Measurements from ENCODE around the gene CCDC148. TPM values are rescaled to one million over a fixed set of nuclear protein-coding genes. Genes with fewer than 3 reads are reported as not detected.
"Not testable (repeated sequence)": the region's sequence is repeated elsewhere in the genome, so short reads cannot be mapped to it uniquely, and the experiment has no call there.

The CCDC148 gene
- polyA plus RNA-seq, 4 donors: 1.2 to 10.5 (median 8.8) TPM

DNA sequence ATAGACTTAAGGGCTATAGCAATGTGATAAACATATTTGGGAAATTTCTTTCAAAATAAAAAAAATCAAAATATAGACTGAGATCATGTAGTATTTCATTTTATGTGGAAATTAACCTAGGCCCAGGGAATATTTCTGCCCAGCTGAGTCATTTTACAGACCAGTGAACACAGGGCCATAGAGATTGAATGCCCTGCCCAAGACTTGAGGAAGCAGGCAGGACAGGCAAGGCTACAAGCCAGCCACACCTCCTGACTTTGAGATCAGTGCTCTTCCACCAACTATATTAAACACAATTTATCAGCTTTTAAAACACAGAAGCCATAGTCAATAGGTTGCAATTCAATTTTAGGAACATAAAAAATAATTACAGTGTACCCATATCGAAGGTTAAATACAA lies 12.9 kb downstream of the CCDC148 start:
- no peak for DNase-seq (ENCODE audit: low read depth in 4 of 4, low spot score in 3 of 4)

DNA sequence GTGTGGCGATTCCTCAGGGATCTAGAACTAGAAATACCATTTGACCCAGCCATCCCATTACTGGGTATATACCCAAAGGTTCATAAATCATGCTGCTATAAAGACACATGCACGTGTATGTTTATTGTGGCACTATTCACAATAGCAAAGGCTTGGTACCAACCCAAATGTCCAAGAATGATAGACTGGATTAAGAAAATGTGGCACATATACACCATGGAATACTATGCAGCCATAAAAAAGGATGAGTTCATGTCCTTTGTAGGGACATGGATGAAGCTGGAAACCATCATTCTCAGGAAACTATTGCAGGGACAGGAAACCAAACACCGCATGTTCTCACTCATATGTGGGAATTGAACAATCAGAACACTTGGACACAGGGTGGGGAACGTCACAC lies 17.5 kb downstream of the CCDC148 start:
- DNase-seq (ENCODE audit: low read depth in 4 of 4, low spot score in 3 of 4): not testable (repeated sequence)

DNA sequence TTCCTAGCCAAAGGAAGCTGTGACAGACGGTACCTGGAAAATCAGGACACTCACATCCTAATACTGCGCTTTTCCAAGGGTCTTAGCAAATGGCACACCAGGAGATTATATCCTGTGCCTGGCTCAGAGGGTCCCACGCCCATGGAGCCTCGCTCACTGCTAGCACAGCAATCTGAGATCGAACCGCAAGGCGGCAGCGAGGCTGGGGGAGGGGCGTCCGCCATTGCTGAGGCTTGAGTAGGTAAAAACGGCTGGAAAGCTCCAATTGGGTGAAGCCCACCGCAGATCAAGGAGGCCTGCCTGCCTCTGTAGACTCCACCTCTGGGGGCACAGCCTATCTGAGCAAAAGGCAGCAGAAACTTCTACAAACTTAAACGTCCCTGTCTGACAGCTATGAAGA lies 22.8 kb downstream of the CCDC148 start:
- not testable (repeated sequence) for DNase-seq (ENCODE audit: low read depth in 4 of 4, low spot score in 3 of 4)

DNA sequence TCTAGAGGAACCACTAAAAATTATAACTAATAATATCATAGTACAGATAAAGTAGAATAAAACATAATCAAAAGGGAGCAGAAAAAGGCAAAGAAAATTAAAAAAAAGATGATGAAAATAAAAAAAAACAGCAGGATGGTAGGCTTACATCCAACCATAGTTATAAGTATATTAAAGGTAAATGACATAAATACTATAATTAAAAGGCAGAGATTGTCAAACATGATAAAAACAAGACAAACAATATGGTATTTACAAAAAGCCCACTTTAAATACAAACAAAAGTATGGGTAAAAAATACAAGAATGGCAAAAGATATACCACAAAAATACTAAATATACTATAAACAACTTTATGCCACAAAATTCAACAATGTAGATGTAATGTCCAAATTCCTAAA lies 24.4 kb downstream of the CCDC148 start:
- no peak for DNase-seq (ENCODE audit: low read depth in 4 of 4, low spot score in 3 of 4)

DNA sequence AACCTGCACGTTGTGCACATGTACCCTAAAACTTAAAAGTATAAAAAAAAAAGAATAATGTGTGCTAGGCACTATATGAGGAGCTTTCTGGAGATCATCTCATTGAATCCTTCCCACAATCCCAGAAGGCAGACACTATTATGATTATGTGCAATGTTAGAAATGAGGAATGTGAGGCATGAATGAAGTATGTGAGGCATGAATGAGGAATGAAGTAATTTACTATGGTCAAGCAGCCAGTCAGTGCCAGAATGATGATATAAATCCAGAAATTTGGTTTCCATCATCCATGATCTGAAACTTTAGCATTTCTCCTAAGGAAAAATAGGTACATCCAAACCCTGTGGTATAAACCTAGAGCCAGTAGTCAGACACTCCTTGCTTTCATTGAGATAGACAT lies 42.0 kb downstream of the CCDC148 start:
- DNase-seq (ENCODE audit: low read depth in 4 of 4, low spot score in 3 of 4): no peak

DNA sequence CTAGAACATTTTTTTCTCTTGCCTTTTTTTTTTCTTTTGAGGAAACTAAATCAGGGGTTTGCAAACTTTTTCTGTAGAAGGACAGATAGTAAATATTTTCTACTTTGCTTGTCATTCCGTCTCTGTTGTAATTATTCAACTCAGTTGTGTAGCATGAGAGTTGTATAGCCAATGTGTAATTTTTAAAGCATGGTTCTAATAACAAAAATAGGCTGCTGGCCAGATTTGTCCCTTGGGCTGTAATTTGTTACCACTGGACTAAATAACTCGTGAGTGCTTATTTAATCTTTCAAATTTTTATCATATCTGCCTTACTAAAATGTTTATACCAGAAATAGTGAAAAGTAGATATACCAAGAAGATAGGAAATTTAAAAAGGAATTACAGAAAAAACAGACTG lies 43.0 kb downstream of the CCDC148 start:
- no peak for DNase-seq (ENCODE audit: low read depth in 4 of 4, low spot score in 3 of 4)

DNA sequence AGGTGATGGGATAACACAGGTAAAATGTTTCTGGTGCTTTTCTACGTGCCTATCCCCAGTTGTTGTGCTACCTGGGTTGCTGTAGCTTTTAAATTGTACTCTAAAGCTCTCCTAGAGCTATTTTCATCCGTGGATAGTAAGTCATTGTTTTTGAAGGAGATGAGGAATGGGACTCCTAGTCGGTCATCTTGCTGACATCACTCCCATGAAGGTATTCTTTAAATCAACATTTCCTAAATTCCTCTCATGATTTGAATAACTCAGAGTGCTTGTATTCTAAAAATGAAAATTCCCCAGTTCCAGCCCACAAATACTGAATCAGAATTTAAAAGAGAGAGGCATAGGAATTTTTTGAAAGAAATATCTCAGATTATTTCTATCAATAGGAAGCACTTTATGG lies 44.3 kb downstream of the CCDC148 start:
- DNase-seq (ENCODE audit: low read depth in 4 of 4, low spot score in 3 of 4): no peak

DNA sequence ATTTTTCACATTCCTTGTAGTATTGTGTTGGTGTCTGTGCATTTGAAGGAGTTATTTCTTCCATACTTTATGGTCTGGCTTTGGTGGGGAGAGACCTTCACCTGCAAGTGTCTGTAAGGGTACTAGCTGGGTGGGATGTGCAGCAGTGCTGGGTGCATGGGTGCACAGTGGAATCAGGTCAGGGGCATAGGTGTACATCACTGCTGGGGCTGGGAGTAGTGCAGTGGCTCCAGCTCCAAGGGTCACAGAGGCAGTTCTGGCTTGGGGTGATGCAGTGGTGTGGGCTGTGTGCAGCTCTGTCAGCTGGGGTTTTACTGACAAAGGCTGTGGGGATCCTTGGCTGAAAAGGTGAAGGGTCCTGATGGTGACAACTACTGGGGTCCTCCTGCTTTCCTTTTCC lies 44.8 kb downstream of the CCDC148 start:
- no peak for DNase-seq (ENCODE audit: low read depth in 4 of 4, low spot score in 3 of 4)

DNA sequence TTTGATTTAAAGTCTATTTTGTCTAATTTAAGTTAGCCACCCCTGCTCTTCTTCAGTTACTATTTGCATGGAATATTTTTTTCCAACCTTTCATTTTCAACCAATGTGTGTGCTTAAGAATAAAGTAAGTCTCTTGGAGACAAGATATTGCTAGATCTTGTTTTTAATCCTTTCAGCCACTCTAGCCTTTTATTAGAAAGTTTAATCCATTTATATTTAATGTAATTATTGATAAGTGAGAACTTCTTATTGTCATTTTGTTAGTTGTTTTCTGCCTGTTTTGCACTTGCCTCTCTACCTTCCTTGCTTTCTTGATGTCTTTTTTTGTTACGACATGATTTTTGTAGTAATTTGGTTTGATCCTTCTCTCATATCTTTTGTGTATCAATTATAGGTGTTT lies 46.4 kb downstream of the CCDC148 start:
- no peak for DNase-seq (ENCODE audit: low read depth in 4 of 4, low spot score in 3 of 4)

DNA sequence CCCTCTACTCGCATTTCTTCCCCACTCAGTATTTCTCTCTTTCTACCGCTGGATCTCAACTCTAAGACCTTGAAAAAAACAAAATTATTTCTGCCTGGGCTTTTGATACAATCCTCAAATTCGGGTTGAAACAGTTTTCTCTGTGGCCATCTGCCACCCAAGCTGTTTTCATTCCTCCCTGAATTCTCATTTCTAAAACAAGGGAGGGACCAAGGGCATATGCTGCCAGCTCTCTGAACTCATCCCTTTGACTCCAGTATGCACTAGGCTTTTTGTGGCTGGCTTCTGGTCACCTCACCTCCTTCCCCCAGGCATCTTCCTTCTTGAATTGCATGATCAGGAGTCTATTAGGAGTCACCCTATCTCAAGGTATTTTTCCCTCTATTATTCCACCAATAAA lies 49.5 kb downstream of the CCDC148 start:
- DNase-seq (ENCODE audit: low read depth in 4 of 4, low spot score in 3 of 4): no peak

DNA sequence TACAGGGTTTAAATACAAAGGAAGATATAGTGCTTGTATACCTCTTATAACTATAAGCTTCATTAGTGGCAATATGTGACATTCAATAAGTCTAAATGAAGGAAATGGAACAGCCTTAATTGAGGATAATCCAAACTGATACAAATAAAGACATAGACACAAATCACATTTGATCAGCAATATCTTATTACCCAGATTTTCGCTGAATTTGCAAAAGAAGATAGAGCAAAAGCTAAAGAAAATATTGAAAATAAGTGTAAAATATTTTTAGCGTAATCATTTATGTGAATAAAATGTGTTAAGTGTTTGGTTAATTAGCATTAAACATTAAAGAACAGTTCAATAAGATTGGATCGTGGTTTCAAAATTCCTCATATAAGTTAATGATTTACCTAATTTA lies 51.2 kb downstream of the CCDC148 start:
- no peak for DNase-seq (ENCODE audit: low read depth in 4 of 4, low spot score in 3 of 4)

DNA sequence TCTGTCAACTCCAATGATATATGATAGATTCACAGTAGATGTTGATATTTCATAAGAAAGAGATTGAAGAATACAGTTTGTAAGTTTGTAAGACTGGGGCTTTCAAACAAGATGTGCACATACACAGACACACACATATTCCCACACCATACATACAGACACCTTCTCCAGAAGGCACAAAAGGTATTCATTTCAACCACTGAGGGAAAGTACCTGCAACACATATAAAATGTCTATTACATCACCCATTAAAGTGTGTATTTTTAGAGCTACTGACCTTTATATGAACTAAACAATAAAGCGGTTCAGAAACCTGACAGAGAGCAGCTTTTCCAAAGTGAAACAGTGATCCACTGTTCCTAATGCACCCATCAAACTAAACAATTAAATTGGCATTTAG lies 53.3 kb downstream of the CCDC148 start:
- DNase-seq (ENCODE audit: low read depth in 4 of 4, low spot score in 3 of 4): no peak

DNA sequence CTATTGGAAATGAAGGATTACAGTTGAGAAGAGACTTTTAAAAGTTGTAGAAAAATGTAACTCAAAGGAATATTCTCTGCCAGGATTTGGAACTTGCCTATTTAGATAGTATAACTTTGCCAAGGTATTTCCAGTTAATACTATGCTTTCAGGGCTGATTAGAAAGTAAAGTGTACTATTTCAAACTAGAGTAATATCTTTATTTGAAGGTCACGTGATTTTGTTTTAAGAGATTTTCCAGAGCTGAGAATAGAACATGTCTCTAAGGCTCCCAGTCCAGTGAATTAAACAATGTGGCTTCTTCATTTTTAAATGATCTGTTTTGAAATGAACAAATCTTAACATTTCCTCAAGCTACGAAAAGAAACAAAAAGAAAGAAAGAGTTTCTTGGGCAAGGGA lies 53.9 kb downstream of the CCDC148 start:
- DNase-seq (ENCODE audit: low read depth in 4 of 4, low spot score in 3 of 4): no peak

DNA sequence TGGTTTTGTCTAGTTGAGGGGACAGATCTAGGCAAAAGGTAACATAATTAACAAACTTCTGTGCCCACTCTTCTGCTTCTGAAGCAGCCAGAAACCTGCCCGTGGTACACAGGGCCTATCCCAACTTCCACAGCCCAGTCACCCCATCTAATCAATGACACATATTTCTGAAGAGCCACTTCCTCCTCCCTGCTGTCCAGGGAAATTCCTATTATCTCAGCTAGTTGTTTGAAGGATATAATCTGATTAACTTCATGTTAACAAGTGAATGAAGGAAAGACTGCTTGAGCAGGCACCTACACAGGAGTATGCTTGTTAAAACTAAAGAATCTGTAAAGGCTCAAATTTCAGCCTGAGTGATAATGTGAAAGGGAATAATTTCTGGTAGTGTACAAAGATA lies 61.4 kb downstream of the CCDC148 start:
- no peak for DNase-seq (ENCODE audit: low read depth in 4 of 4, low spot score in 3 of 4)

DNA sequence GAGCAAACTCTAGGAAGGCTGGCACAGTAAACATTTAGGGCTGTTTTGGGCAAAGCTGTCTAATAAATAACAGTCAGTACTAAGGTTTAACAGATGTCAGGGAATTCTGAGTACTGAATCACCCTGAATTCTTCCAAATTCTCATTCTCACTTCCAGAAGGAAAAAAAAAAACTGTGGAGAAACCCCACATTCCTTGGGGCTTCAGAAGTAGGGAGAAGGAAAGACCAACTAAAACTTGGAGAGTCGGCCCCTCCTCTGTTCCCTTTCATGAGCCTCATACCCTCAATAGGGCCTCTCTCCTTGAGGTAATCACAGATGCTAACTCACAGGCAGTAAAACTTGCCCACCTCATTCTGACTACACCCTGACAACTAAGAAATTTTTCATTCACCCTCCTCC lies 62.1 kb downstream of the CCDC148 start:
- no peak for DNase-seq (ENCODE audit: low read depth in 4 of 4, low spot score in 3 of 4)

DNA sequence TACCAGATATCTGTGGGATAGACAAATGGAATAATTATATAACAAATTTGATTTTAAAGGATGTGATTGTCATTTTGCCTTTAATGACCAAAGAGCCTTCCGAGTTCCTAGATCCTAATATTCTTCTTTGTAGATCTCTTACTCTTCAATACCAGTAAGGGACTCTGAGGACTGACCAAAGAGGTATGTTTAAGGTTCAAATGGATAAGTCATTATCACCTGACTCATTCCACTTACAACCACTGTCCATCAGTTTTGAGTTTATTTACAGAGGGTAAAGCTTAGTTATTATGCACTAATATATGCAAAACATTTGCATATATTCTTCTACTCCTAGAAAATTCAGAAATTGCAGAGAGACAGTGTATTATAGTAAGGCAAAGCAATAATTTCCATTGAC lies 62.7 kb downstream of the CCDC148 start:
- no peak for DNase-seq (ENCODE audit: low read depth in 4 of 4, low spot score in 3 of 4)

DNA sequence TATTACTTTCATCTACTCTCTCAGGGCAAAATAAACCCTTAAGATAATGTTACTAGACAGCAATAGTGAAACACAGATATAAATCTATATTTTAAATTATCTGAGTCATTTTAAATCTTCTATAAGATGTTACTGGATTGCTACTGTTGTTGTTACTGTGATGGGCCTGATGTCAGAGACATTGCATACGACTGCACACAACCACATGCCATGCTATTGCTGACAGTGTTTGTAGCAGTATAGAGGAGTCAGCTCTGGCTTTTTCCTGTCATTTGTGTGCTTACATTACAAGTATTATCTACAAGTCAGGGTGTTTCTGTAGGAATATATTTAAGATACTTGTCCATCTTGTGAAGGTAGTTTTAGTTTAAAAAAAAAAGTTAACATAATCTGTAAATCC lies 63.9 kb downstream of the CCDC148 start:
- no peak for DNase-seq (ENCODE audit: low read depth in 4 of 4, low spot score in 3 of 4)

DNA sequence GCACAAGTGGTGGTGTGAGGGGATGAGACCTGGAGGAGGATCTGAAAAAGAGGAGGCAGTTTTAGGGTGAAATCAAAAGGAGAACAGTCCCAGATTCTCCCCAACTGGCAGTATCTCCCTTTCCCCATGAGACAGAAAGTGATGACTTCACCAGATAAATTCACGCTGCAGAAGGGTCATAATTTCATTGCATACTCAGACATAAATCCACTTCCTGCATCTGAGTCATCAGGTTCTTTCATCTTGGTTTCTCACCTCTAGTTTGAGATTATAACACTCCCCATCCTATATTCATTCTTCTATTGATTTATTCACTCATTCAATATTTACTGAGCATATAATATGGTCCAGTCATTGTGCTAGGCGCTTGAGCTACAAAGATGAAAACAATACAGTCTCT lies 64.7 kb downstream of the CCDC148 start:
- DNase-seq (ENCODE audit: low read depth in 4 of 4, low spot score in 3 of 4): no peak

DNA sequence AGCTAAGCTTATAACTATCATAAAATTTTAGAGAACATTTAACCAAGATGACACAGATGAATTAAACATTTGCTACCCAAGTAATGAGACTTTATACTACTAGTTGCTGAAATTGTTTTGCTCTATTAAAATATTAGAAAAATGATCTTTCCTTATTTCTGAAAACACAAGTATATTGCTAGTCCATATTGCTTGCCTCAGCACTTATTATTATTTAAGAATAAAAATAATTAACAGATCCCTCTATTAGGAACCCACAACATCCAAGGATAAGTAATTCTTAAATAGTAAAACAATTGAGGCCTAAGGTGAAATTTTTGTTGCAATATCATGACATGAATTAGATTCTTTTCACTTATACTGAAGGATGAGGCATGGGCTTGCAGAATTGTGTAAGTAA lies 65.2 kb downstream of the CCDC148 start:
- no peak for DNase-seq (ENCODE audit: low read depth in 4 of 4, low spot score in 3 of 4)

DNA sequence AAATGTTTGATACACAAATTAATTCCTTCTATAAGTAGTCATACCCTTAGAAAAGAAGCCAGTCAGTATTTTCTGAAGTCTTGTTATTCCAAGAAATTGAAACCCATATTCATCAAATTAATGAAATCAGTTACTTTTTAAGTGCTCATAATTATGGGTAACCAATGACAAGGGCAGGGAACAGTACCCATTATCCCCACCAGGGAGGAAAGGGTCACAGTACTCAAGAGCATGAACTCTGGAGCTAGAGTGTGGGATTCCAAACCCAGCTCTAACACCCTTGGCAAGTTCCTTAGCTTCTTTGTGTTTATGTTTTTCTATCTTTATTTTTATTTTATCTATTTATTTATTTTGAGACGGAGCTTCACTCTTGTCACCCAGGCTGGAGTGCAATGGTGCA lies 68.4 kb downstream of the CCDC148 start:
- no peak for DNase-seq (ENCODE audit: low read depth in 4 of 4, low spot score in 3 of 4)

DNA sequence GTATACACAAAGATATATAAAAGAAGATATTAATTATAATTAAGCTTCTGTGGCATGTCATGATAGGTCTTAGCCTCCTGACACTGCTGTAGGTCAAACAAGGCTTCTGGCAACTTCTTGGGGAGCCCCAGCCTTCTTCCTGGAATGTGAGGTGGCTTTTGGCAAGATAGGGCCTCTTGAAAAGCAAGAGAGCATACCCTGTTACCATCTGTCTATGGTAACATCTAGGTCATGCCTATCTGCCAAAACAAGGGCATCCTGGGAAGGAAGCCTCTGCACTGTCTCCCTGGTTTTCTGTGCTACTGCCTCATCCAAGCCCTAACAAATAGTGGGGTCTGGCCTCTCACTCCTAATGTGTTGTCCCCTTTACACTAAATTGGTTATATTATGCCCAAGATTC lies 70.9 kb downstream of the CCDC148 start:
- DNase-seq (ENCODE audit: low read depth in 4 of 4, low spot score in 3 of 4): no peak

DNA sequence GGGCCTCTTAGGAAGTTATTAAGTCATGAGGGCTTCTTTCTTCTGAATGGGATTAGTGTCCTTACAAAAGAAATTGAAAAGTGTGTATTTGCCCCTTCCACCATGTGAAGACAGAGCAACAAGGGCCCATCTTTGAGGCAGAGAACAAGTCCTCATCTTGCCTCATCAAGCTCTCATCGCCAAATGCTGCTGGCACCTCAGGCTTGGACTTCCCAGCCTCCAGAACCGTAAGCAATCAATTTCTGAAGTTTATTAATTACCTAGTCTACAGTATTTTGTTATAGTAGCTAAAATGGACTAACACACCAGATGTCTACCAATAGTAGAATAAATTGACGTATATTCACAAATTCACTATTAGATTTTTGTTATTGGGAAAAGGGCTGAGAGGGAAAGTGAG lies 74.6 kb downstream of the CCDC148 start:
- DNase-seq (ENCODE audit: low read depth in 4 of 4, low spot score in 3 of 4): no peak

DNA sequence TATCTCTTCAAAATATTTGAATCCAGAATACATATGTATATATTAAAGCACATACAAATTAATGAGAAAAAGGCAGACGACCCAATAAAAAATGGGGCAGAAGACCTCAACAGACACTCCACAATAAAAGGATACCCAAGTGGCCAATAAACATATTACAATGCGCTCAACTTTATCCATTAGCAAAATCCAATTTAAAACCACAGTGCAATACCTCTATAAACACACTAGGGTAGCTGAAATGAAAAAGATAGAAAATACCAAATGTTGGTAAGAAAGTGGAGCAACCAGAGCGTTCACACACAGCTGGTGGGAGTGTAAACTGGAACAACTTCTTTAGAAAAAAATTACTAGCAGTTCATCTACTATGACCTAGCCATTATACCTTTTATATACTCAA lies 75.3 kb downstream of the CCDC148 start:
- no peak for DNase-seq (ENCODE audit: low read depth in 4 of 4, low spot score in 3 of 4)

DNA sequence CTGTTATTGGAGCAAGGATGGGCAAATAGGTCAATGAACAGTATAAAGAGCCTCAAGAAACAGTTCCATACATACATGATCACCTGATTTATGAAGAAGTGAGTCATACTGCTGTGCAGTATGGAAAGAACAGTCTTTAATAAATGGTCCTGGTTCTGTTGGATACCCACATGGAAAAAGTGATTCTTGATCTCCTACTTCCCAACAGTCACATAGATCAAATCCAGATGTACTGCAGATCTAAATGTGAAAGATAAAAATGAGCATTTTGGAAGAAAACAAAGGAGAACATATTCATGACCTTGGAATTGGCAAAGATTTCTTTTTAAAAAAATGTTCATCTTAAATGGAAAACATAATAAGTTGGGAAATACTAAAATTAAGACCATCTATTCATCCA lies 75.8 kb downstream of the CCDC148 start:
- DNase-seq (ENCODE audit: low read depth in 4 of 4, low spot score in 3 of 4): no peak
